Activated B cell treated with CpG ODN at 0.5 μM for 24 hours (primary cell): ENCODE measurements around the gene EP400. TPM values are rescaled to one million over a fixed set of nuclear protein-coding genes. Genes with fewer than 3 reads are reported as not detected.

ENCODE experiments used
- ATAC-seq: fragments of 200-7000 bp; cut with Tn5 transposase; one replicate; pipeline ENCODE4 v1.10.0; 2021; ENCODE audit warnings: low read depth, mild to moderate bottlenecking, moderate library complexity
- CTCF ChIA-PET: fragments of 350-600 bp; sonication (Branson Sonifier 250); formaldehyde crosslinking; loops from one replicate; lab custom pipeline; 2021; ENCODE audit warnings: antibody characterized with exemption; lab: Charles Lee
- POLR2A ChIA-PET: fragments of 350-600 bp; sonication (Branson Sonifier 250); formaldehyde crosslinking; loops from one replicate; lab custom pipeline; 2021; ENCODE audit warnings: antibody characterized with exemption; lab: Charles Lee
- DNase-seq: peaks from one replicate; pipeline ENCODE4 v3.0.0; 2022
- H3K27ac Mint-ChIP-seq: one replicate; pipeline ENCODE4 v1.8.0; 2020; ENCODE audit warnings: mixed read lengths
- H3K27me3 Mint-ChIP-seq: one replicate; pipeline ENCODE4 v1.8.0; 2021; ENCODE audit warnings: mixed read lengths
- H3K36me3 Mint-ChIP-seq: one replicate; pipeline ENCODE4 v1.8.0; 2021; ENCODE audit warnings: low read depth, mixed read lengths
- H3K4me1 Mint-ChIP-seq: one replicate; pipeline ENCODE4 v1.8.0; 2021; ENCODE audit warnings: mixed read lengths
- H3K4me3 Mint-ChIP-seq: one replicate; pipeline ENCODE4 v1.8.0; 2020; ENCODE audit warnings: mild to moderate bottlenecking, mixed read lengths
- H3K9me3 Mint-ChIP-seq: one replicate; pipeline ENCODE4 v1.8.0; 2020; ENCODE audit warnings: mixed read lengths
- intact Hi-C: fragments of 100-400 bp; cut with micrococcal nuclease; formaldehyde crosslinking; loops from one replicate; pipeline ENCODE4 v1.15.1; 2024
- total RNA-seq: library from RNA; stranded (reverse); gene quantifications from 2 replicates; pipeline ENCODE4 v1.2.3, GENCODE V29; 2022
- TF ChIP-seq, protein P1 (sequence below): fragments of 200-600 bp; IDR thresholded peaks from one replicate; pipeline ENCODE4 v1.8.0; 2022; ENCODE audit warnings: antibody characterized with exemption, mild to moderate bottlenecking

Gene EP400
- total RNA-seq, 1 donor from 2014 or later: 65.6 TPM

DNA sequence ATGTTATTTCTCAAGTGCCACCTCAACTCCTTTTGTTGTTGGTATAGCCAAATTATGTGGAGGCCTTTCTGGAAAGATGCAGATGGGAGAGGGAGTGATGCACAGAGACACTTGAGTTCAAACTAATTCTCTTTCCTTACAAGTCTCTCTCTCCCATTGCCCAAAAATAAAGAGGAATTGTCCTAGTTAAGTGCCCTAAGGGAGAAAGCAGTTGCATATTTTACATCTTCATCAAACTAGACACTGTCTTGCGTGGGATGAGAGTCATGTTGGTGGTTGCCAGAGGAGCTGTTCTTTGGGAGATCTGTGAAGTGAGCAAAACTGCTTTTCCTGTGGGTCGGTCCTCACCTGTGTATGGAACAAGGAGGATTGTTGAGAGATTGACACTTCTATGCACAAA is 72.2 kb downstream of the EP400 start:
- ATAC-seq (no peak), DNase-seq (no peak)
- intact Hi-C loops: no loop called here
- Mint-ChIP-seq H3K27ac (no peak overlapping the region), H3K4me1 (no peaks in the 10 kb centered on the region), H3K36me3 (peaks cover 89% of the 10 kb centered on the region), H3K4me3 (no peak overlapping the region), H3K9me3 (no peaks in the 10 kb centered on the region), H3K27me3 (no peaks in the 10 kb centered on the region)
- ChIA-PET POLR2A (no interaction called here), CTCF (no interaction called here)
- TF ChIP-seq, protein P1, sequence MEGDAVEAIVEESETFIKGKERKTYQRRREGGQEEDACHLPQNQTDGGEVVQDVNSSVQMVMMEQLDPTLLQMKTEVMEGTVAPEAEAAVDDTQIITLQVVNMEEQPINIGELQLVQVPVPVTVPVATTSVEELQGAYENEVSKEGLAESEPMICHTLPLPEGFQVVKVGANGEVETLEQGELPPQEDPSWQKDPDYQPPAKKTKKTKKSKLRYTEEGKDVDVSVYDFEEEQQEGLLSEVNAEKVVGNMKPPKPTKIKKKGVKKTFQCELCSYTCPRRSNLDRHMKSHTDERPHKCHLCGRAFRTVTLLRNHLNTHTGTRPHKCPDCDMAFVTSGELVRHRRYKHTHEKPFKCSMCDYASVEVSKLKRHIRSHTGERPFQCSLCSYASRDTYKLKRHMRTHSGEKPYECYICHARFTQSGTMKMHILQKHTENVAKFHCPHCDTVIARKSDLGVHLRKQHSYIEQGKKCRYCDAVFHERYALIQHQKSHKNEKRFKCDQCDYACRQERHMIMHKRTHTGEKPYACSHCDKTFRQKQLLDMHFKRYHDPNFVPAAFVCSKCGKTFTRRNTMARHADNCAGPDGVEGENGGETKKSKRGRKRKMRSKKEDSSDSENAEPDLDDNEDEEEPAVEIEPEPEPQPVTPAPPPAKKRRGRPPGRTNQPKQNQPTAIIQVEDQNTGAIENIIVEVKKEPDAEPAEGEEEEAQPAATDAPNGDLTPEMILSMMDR: no peak

DNA sequence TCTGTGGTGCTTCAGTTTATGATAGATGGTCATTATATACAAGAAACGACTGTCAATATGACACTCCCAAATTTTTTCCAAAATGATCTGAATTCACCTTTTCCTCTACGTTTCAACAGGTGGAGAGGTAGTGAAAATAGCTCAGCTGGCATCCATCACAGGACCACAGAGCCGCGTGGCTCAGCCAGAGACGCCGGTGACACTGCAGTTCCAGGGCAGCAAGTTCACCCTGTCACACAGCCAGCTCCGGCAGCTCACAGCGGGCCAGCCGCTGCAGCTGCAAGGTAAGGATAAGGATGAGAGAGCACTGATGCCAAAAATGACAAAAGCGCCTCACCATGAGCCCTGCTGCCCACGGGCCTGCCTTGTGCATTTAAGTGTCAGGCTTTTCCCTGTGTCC is 73.9 kb downstream of the EP400 start:
- CTCF ChIA-PET: no interaction called here

DNA sequence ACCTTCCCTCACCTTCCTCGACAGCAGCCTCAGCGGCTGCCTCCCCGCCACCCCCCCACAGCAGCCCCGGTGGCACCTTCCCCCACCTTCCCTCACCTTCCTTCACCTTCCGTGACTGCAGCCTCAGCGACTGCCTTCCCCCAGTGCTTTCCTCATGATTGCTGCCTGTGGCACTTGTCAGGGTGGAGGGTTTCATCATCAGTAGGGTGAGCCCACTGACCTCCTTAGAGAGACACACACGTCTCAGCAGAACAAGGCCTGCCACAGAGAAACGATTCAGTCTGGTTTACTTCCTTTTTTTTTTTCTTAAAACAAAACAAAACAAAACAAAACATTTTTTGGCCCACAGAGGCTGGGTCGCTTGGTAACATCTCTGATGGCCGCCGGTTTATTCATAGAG is 75.0 kb downstream of the EP400 start:
- intact Hi-C loops: no loop called here
- peaks cover 90% of the 10 kb centered on the region for H3K36me3 Mint-ChIP-seq
- no peak for ATAC-seq
- no peak overlapping the region for H3K27ac Mint-ChIP-seq
- CTCF ChIA-PET: no interaction called here
- no peaks in the 10 kb centered on the region for H3K9me3 Mint-ChIP-seq
- no peaks in the 10 kb centered on the region for H3K4me1 Mint-ChIP-seq
- POLR2A ChIA-PET: no interaction called here
- H3K27me3 Mint-ChIP-seq: no peaks in the 10 kb centered on the region
- DNase-seq: no peak
- TF ChIP-seq, protein P1: no peak
- no peak overlapping the region for H3K4me3 Mint-ChIP-seq

More for the DNA sequence above, 73.9 kb downstream of the EP400 start:
- Mint-ChIP-seq H3K9me3 (no peaks in the 10 kb centered on the region), H3K4me1 (no peaks in the 10 kb centered on the region), H3K27me3 (no peaks in the 10 kb centered on the region), H3K27ac (no peak overlapping the region), H3K4me3 (no peak overlapping the region), H3K36me3 (peaks cover 89% of the 10 kb centered on the region)
- ATAC-seq (no peak), DNase-seq (no peak)
- TF ChIP-seq, protein P1: no peak
- POLR2A ChIA-PET: interaction anchor here (0.6 kb wide), 1 partner anchor 78 kb away, joined by 4 read pairs; no protein-coding TSS in a partner anchor
- intact Hi-C loops: no loop called here

DNA sequence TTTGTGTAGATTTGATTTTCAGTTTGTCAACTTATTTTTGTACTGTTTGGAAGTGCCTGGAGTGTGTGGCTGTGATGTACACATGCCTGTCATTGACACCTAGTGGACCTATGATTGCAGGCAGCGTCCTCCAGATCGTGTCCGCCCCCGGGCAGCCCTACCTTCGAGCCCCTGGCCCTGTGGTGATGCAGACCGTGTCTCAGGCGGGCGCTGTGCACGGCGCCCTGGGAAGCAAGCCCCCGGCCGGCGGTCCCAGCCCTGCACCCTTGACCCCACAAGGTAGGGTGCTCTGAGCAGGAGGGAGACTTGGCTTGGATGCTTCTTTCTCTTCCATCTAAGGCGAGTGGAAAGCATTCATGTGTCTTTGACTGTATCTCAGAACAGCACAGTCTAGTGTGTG is 75.8 kb downstream of the EP400 start:
- TF ChIP-seq, protein P1: no peak
- peaks cover 90% of the 10 kb centered on the region for H3K36me3 Mint-ChIP-seq
- DNase-seq (no peak), ATAC-seq (no peak)
- H3K4me3 Mint-ChIP-seq: no peak overlapping the region
- H3K4me1 Mint-ChIP-seq: no peaks in the 10 kb centered on the region
- no peaks in the 10 kb centered on the region for H3K9me3 Mint-ChIP-seq
- intact Hi-C loops: no loop called here
- ChIA-PET CTCF (no interaction called here), POLR2A (no interaction called here)
- no peaks in the 10 kb centered on the region for H3K27me3 Mint-ChIP-seq
- H3K27ac Mint-ChIP-seq: no peak overlapping the region

DNA sequence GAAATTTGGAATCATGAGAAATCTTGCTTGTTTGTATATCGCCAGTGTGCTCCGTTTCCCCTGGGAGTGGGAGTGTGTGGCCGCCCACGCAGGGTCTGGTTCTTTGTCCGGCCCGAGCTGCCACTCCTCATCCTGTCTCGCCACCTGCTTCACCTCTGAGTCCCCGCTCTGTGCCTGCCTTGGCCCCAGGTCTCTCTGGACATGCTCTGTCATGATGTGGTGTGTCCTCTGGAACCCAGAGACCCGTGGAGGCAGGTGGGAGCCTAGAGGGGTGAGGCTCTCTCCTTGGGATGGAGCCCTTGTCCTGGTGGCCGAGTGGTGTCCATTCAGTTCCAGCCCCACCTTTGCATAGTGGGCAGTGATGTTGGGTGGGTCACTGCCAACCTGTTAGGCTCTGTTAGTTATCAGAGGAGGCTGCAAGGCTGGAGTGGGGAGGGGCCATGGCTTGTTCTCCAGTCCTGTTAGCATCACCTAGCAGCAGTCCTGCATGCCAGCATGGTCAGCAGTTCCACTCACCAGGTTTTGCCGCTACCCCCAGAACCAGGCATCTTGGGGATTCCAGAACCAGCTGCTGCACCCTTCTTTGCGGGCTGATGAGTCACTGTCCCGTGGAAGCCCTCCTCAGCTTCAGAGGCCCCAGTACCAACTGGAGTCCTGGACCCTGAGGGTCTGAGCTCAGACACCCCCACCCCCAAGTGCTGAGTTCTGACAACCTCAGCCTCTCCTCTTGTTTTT is 76.5 kb downstream of the EP400 start:
- TF ChIP-seq, protein P1: no peak
- DNase-seq (no peak), ATAC-seq (no peak)
- H3K36me3 Mint-ChIP-seq: peaks cover 93% of the 10 kb centered on the region
- intact Hi-C loops: no loop called here
- no peaks in the 10 kb centered on the region for H3K4me1 Mint-ChIP-seq
- ChIA-PET CTCF (no interaction called here), POLR2A (no interaction called here)
- H3K9me3 Mint-ChIP-seq: no peaks in the 10 kb centered on the region
- no peak overlapping the region for H3K27ac Mint-ChIP-seq
- H3K4me3 Mint-ChIP-seq: no peak overlapping the region
- no peaks in the 10 kb centered on the region for H3K27me3 Mint-ChIP-seq
